ENCODE results near the gene MRTFA. TPM values are rescaled to one million over a fixed set of nuclear protein-coding genes. Genes with fewer than 3 reads are reported as not detected.

The MRTFA gene
- total and polyA plus RNA-seq, 9 of the 15 experiments (the other 6 are each of a cell fraction or from before 2014, with no cell fraction given) = 0.84 to 21.1 (median 3.7) TPM

DNA sequence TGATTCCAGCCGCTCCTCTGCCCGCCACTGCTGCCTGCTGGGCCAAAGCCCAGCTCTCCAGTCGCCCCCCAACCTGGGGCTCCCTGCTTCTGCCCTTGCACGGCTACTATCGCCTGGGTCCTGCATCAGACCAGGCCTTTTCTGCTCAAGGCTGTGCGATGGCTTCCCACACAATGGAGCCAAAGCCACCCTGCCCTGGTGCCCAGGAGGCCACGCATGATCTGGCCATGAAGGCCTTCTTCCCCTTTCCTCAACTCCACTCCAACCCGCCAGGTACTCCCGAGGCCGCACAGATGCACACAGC is 220.3 kb downstream of the MRTFA start:
- Histone ChIP-seq H4K20me1 (replicated peaks; ENCODE audit: control insufficient read depth, insufficient read depth, low read length) (no peaks in the 10 kb centered on the region), H3K9me3 (replicated peaks; ENCODE audit: control insufficient read depth, insufficient read depth, low read depth, low read length) (no peaks in the 10 kb centered on the region), H3K4me3 (no peak overlapping the region), H3K4me2 (ENCODE audit: insufficient read depth, low read length) (no peak overlapping the region), H3K9ac (ENCODE audit: insufficient read depth in 1 of 2, low read depth in 2 of 2, low read length in 2 of 2) (no peak overlapping the region; a peak in 1 of 4 replicates), H3K79me2 (ENCODE audit: control insufficient read depth, insufficient read depth, low read length) (no peaks in the 10 kb centered on the region), H2AFZ (ENCODE audit: low read depth, low read length) (no peak overlapping the region), H3K36me3 (ENCODE audit: control insufficient read depth, insufficient read depth, low read length) (peaks cover 25% of the 10 kb centered on the region; the same call in 1 of the 3 replicates), H3K27ac (ENCODE audit: extremely low read depth, low read depth, low read length) (no peak overlapping the region), H3K4me1 (replicated peaks in 1 of 2; ENCODE audit: control insufficient read depth in 2 of 2, insufficient read depth in 2 of 2, low read length in 2 of 2) (no peaks in the 10 kb centered on the region; a peak in 2 of 5 replicates), H3K9me1 (ENCODE audit: control insufficient read depth, insufficient read depth, low read length) (no peaks in the 10 kb centered on the region), H3K27me3 (ENCODE audit: control insufficient read depth in 2 of 2, insufficient read depth in 2 of 2, low read length in 2 of 2) (no peaks in the 10 kb centered on the region)
- no peak for FAIRE-seq
- no peak for TF ChIP-seq BCOR (IDR thresholded peaks at IDR 0.05)
- peak; percentile 54 for TF ChIP-seq POLR2G (IDR thresholded peaks at IDR 0.05; ENCODE audit: low read depth, low read length)
- in situ Hi-C loops (cut with MboI) = no loop called here
- no peak for ATAC-seq
- BruUV-seq (replicated peaks) = no TSS peak
- DNase-seq (ENCODE audit: extremely low read depth in 1 of 4, low spot score in 3 of 4) = no peak
- intact Hi-C loops (cut with micrococcal nuclease) = no loop called here
- ChIA-PET POLR2A (interaction anchor here (0.6 to 1.2 kb wide), 2 partner anchors 13 to 16 kb away, joined by 3 read pairs; no protein-coding TSS in a partner anchor), CTCF (ENCODE audit: low intra/inter-chr PET ratio) (no interaction called here)
- WGBS (ENCODE audit: insufficient coverage, low coverage, missing lambda C conversion rate) = 94% methylated on average over 8 of the region's 10 CpGs

DNA sequence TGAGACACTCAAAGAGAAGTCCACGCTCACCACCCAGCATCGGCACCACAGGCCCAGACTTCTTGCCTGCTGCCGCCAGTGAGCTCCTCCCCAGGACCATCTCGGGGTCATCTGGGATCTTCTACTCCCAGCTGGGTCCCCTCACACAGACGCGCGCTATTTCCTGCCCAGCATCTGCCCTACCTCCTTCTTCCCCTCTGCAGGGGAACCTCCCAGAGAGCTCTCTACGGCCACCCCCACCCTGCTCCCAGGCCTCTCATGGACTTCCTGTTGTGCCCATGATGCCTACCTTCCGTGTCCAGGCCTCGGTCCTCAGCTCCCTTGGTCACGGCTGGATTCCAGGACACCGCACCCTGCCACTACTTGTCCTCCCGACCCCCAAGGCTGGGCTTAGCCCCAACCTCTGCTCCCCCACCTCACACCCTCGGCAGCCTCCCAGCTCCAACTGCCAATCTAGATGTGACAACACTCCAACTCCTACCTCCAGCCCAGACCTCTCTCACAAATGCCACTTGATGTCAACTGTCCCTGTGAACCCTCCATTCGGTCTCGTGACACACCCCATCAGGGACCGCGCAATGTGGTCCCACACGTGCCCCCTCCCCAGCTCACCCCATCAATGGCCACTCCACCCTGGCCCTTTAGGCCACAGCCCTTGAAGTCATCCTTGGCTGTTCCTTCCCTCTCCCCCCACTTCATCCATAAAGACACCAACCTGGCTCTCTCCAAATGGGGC is 220.8 kb downstream of the MRTFA start:
- Histone ChIP-seq H3K79me2 (ENCODE audit: control insufficient read depth, insufficient read depth, low read length) (no peaks in the 10 kb centered on the region), H3K36me3 (ENCODE audit: control insufficient read depth, insufficient read depth, low read length) (peaks cover 29% of the 10 kb centered on the region; the same call in 1 of the 3 replicates), H3K9me1 (ENCODE audit: control insufficient read depth, insufficient read depth, low read length) (no peaks in the 10 kb centered on the region), H3K4me2 (ENCODE audit: insufficient read depth, low read length) (no peak overlapping the region), H4K20me1 (replicated peaks; ENCODE audit: control insufficient read depth, insufficient read depth, low read length) (no peaks in the 10 kb centered on the region), H3K27me3 (ENCODE audit: control insufficient read depth in 2 of 2, insufficient read depth in 2 of 2, low read length in 2 of 2) (no peaks in the 10 kb centered on the region), H3K9ac (ENCODE audit: insufficient read depth in 1 of 2, low read depth in 2 of 2, low read length in 2 of 2) (peak overlapping the region in 1 of 2 experiments; percentile 26; a peak in 2 of 4 replicates), H3K4me1 (replicated peaks in 1 of 2; ENCODE audit: control insufficient read depth in 2 of 2, insufficient read depth in 2 of 2, low read length in 2 of 2) (no peaks in the 10 kb centered on the region; a peak in 2 of 5 replicates), H3K9me3 (replicated peaks; ENCODE audit: control insufficient read depth, insufficient read depth, low read depth, low read length) (no peaks in the 10 kb centered on the region), H3K27ac (ENCODE audit: extremely low read depth, low read depth, low read length) (no peak overlapping the region), H3K4me3 (no peak overlapping the region), H2AFZ (ENCODE audit: low read depth, low read length) (no peak overlapping the region)
- ChIA-PET POLR2A (interaction anchor here (0.5 to 1.3 kb wide), 6 partner anchors 8 to 199 kb away, joined by 3 to 6 read pairs (median 3); no protein-coding TSS in a partner anchor), CTCF (ENCODE audit: low intra/inter-chr PET ratio) (no interaction called here)
- no TSS peak for BruUV-seq (replicated peaks)
- ATAC-seq (peak; percentile 25; the same call in 2 of the 3 replicates), FAIRE-seq (no peak), DNase-seq (ENCODE audit: extremely low read depth in 1 of 4, low spot score in 3 of 4) (no peak)
- intact Hi-C loops (cut with micrococcal nuclease) = no loop called here
- in situ Hi-C loops (cut with MboI) = no loop called here
- WGBS (ENCODE audit: insufficient coverage, low coverage, missing lambda C conversion rate) = 76% methylated on average over 5 of the region's 19 CpGs
- TF ChIP-seq ATF1 (CRISPR knock-in tag; IDR thresholded peaks at IDR 0.05) (no peak), ATF1 (tag; IDR thresholded peaks at IDR 0.05) (no peak), RBM22 (IDR thresholded peaks at IDR 0.05; ENCODE audit: low read depth, low read length, poor library complexity, severe bottlenecking) (peak; percentile 32), ZFP1 (CRISPR knock-in tag; IDR thresholded peaks at IDR 0.05) (no peak), RBM39 (optimal IDR thresholded peaks at IDR 0.05; ENCODE audit: low read depth, low read length) (no peak), POLR2G (IDR thresholded peaks at IDR 0.05; ENCODE audit: low read depth, low read length) (peak; percentile 22)
- TF ChIP-seq, protein P1, sequence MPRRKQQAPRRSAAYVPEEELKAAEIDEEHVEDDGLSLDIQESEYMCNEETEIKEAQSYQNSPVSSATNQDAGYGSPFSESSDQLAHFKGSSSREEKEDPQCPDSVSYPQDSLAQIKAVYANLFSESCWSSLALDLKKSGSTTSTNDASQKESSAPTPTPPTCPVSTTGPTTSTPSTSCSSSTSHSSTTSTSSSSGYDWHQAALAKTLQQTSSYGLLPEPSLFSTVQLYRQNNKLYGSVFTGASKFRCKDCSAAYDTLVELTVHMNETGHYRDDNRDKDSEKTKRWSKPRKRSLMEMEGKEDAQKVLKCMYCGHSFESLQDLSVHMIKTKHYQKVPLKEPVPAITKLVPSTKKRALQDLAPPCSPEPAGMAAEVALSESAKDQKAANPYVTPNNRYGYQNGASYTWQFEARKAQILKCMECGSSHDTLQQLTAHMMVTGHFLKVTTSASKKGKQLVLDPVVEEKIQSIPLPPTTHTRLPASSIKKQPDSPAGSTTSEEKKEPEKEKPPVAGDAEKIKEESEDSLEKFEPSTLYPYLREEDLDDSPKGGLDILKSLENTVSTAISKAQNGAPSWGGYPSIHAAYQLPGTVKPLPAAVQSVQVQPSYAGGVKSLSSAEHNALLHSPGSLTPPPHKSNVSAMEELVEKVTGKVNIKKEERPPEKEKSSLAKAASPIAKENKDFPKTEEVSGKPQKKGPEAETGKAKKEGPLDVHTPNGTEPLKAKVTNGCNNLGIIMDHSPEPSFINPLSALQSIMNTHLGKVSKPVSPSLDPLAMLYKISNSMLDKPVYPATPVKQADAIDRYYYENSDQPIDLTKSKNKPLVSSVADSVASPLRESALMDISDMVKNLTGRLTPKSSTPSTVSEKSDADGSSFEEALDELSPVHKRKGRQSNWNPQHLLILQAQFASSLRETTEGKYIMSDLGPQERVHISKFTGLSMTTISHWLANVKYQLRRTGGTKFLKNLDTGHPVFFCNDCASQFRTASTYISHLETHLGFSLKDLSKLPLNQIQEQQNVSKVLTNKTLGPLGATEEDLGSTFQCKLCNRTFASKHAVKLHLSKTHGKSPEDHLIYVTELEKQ (CRISPR knock-in tag; IDR thresholded peaks at IDR 0.05) = no peak
